ENCODE data around the gene TENM4. TPM values are rescaled to one million over a fixed set of nuclear protein-coding genes. Genes with fewer than 3 reads are reported as not detected.

TENM4 gene
- total RNA-seq, 2 donors from 2014 or later = 68.2 to 130 TPM

DNA sequence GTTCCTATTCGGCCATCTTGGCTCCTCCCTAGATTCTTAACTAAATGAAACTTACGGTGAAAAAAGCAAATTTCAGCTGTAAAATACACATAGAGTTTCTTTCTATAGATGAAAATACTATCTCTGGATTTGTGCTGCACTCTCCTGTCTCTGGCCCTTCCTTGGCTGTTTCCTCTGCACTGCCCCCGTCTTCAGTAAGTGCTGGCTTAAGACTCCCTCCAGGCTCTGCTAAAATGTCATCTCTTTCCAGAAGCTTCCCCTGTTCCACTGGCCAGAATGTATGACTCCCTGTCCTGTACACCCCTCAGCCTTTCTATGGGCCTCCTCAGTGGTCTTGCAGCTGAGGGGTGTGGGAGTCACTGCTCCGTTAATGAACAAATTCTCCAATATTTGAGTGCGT, 757.1 kb downstream of the TENM4 start:
- Mint-ChIP-seq H3K27me3 (ENCODE audit: insufficient read depth) (no peaks in the 10 kb centered on the region), H3K4me3 (peak overlapping the region; percentile 51), H3K36me3 (ENCODE audit: low read depth) (peaks cover 26% of the 10 kb centered on the region), H3K27ac (peak overlapping the region; percentile 24), H3K9me3 (no peaks in the 10 kb centered on the region), H3K4me1 (peaks cover 24% of the 10 kb centered on the region)
- no peaks in the 10 kb centered on the region for H3K9me3 ChIP-seq (ENCODE audit: control insufficient read depth, low read length)
- no peaks in the 10 kb centered on the region for H3K36me3 ChIP-seq (ENCODE audit: control insufficient read depth, insufficient read depth, low read length)
- peaks cover 7% of the 10 kb centered on the region for H3K4me1 ChIP-seq (ENCODE audit: control insufficient read depth, insufficient read depth, low read length)
- H3K9ac ChIP-seq (ENCODE audit: extremely low read depth, low read length, poor library complexity, severe bottlenecking) = no peak overlapping the region
- WGBS, 2 experiments (ENCODE audit: insufficient coverage in 1 of 2, insufficient read length in 1 of 2) = 85 to 87% methylated on average over 4 to 5 of the region's 5 CpGs
- H3K27ac ChIP-seq (ENCODE audit: low read depth, low read length) = no peak overlapping the region
- no peak for DNase-seq
- no peak overlapping the region for H3K4me3 ChIP-seq (ENCODE audit: low read length)
- no peaks in the 10 kb centered on the region for H3K27me3 ChIP-seq (ENCODE audit: control insufficient read depth, insufficient read depth, low read length, poor library complexity, severe bottlenecking)
- TF ChIP-seq, protein P1, sequence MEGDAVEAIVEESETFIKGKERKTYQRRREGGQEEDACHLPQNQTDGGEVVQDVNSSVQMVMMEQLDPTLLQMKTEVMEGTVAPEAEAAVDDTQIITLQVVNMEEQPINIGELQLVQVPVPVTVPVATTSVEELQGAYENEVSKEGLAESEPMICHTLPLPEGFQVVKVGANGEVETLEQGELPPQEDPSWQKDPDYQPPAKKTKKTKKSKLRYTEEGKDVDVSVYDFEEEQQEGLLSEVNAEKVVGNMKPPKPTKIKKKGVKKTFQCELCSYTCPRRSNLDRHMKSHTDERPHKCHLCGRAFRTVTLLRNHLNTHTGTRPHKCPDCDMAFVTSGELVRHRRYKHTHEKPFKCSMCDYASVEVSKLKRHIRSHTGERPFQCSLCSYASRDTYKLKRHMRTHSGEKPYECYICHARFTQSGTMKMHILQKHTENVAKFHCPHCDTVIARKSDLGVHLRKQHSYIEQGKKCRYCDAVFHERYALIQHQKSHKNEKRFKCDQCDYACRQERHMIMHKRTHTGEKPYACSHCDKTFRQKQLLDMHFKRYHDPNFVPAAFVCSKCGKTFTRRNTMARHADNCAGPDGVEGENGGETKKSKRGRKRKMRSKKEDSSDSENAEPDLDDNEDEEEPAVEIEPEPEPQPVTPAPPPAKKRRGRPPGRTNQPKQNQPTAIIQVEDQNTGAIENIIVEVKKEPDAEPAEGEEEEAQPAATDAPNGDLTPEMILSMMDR (conservative IDR thresholded peaks at IDR 0.05) = no peak

DNA sequence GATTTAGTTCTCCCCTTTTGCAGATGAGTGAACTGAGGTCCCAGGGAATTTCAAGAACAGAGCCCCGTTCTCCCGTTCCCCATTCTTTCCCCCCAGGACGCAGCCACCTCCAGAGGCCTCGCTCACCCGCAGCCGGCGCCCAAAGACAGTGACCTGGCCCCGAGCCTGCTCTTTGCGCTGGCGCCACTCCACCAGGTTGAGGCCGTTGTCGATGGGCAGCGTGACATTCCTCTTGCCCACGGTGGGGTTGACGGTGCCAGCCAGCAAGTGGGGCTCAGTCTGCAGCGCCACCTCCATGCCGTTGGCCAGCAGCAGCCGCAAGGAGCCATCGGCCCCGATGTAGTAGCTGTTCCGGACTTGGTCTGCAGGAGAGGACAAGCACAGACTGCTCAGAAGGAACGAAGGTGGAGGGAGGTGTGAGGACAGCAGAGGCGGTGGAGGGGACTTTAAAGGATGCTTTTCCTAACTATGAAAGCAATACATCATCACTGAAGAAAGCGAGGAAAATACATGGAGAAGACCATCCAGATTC, 764.7 kb downstream of the TENM4 start:
- Mint-ChIP-seq H3K27me3 (ENCODE audit: insufficient read depth) (no peaks in the 10 kb centered on the region), H3K36me3 (ENCODE audit: low read depth) (peaks cover 25% of the 10 kb centered on the region), H3K4me1 (no peaks in the 10 kb centered on the region), H3K4me3 (no peak overlapping the region), H3K27ac (no peak overlapping the region), H3K9me3 (no peaks in the 10 kb centered on the region)
- 93 to 95% methylated on average over 18 to 23 of the region's 24 CpGs for WGBS, 2 experiments (ENCODE audit: insufficient coverage in 1 of 2, insufficient read length in 1 of 2)
- TF ChIP-seq, protein P1 (conservative IDR thresholded peaks at IDR 0.05) = no peak
- no peak overlapping the region for H3K9ac ChIP-seq (ENCODE audit: extremely low read depth, low read length, poor library complexity, severe bottlenecking)
- no peak overlapping the region for H3K27ac ChIP-seq (ENCODE audit: low read depth, low read length)
- no peak for DNase-seq
- H3K4me3 ChIP-seq (ENCODE audit: low read length) = no peak overlapping the region
- no peaks in the 10 kb centered on the region for H3K9me3 ChIP-seq (ENCODE audit: control insufficient read depth, low read length)
- H3K36me3 ChIP-seq (ENCODE audit: control insufficient read depth, insufficient read depth, low read length) = peaks cover 6% of the 10 kb centered on the region
- H3K4me1 ChIP-seq (ENCODE audit: control insufficient read depth, insufficient read depth, low read length) = no peaks in the 10 kb centered on the region
- H3K27me3 ChIP-seq (ENCODE audit: control insufficient read depth, insufficient read depth, low read length, poor library complexity, severe bottlenecking) = no peaks in the 10 kb centered on the region

DNA sequence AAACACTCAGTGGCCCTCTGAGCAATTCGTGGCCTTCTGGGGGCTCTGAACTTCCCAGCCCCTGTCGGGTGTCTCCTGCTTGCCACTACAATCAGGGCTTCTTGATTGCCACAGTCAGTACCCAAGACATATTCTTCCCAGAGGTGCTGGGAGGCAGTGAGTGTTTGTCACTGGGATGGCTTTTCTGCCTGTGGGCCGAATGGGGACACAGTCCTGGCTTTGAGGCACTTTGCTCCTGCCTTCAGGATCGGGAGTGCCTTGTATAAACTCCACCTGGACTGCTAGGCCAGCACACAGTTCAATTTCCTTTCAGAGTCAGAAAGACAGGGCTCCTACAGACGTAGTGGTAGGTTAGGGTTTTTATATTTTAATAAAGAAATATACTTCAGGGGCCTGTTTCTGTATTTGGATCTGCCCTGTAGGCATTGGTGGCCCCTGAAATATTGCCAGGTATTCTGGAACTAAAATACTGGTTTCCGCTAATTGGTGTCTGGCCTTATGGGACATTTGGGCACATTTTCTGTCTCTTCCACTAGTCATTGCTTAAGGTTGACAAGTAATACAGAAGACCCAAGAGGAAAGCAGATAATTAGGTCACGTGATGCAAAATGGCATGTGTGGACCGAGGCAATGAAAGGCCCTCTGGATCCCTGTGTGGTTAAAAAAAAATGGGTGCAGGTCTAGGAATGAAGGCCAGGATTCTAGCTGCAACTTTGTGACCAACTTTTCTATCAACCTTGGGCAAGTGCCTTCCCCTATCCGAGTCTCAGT, 767.8 kb downstream of the TENM4 start:
- no peaks in the 10 kb centered on the region for H3K27me3 ChIP-seq (ENCODE audit: control insufficient read depth, insufficient read depth, low read length, poor library complexity, severe bottlenecking)
- no peak overlapping the region for H3K4me3 Mint-ChIP-seq
- no peaks in the 10 kb centered on the region for H3K9me3 Mint-ChIP-seq
- H3K27ac ChIP-seq (ENCODE audit: low read depth, low read length) = no peak overlapping the region
- 94 to 97% methylated on average over 6 to 8 of the region's 9 CpGs for WGBS, 2 experiments (ENCODE audit: insufficient coverage in 1 of 2, insufficient read length in 1 of 2)
- no peaks in the 10 kb centered on the region for H3K4me1 ChIP-seq (ENCODE audit: control insufficient read depth, insufficient read depth, low read length)
- H3K9me3 ChIP-seq (ENCODE audit: control insufficient read depth, low read length) = no peaks in the 10 kb centered on the region
- H3K4me3 ChIP-seq (ENCODE audit: low read length) = no peak overlapping the region
- TF ChIP-seq, protein P1 (conservative IDR thresholded peaks at IDR 0.05) = no peak
- H3K36me3 ChIP-seq (ENCODE audit: control insufficient read depth, insufficient read depth, low read length) = peaks cover 28% of the 10 kb centered on the region
- no peaks in the 10 kb centered on the region for H3K4me1 Mint-ChIP-seq
- peaks cover 52% of the 10 kb centered on the region for H3K36me3 Mint-ChIP-seq (ENCODE audit: low read depth)
- H3K9ac ChIP-seq (ENCODE audit: extremely low read depth, low read length, poor library complexity, severe bottlenecking) = no peak overlapping the region
- H3K27ac Mint-ChIP-seq = no peak overlapping the region
- no peaks in the 10 kb centered on the region for H3K27me3 Mint-ChIP-seq (ENCODE audit: insufficient read depth)
- DNase-seq = no peak

All from endodermal cell (in vitro differentiated cells).